GM12878 (cell line): ENCODE results near the gene EML5.

Experiments
- CTCF ChIP-seq, 3 experiments: IDR thresholded peaks in 2 of 3; conservative IDR thresholded peaks in 1 of 3; 2 replicates each; pipeline ENCODE4 v1.5.1; 2011; ENCODE audit warnings: low read depth in 3 of 3, low read length in 3 of 3, mild to moderate bottlenecking in 3 of 3, control low read depth in 2 of 3, moderate library complexity in 2 of 3, inconsistent platforms in 1 of 3, mixed read lengths in 1 of 3; ENCODE audit not compliant: control insufficient read depth in 2 of 3, insufficient read depth in 1 of 3; ENCODE audit errors: extremely low read depth in 1 of 3
- EP300 ChIP-seq, 2 experiments: fragments of 150-350 bp in 1 of 2; IDR thresholded peaks; 2 replicates each; pipeline ENCODE4 v1.6.1; 2011 to 2012; ENCODE audit warnings: low read depth in 2 of 2, low read length in 2 of 2, borderline replicate concordance in 1 of 2, improper control_type of control experiment in 1 of 2, inconsistent platforms in 1 of 2; ENCODE audit not compliant: control insufficient read depth in 1 of 2
- FOXK2 ChIP-seq: fragments of 450-650 bp; IDR thresholded peaks from 2 replicates; pipeline ENCODE4 v1.6.1; 2017; ENCODE audit warnings: mild to moderate bottlenecking, moderate library complexity
- GABPA ChIP-seq: IDR thresholded peaks from 2 replicates; pipeline ENCODE4 v1.6.1; 2014; ENCODE audit warnings: antibody characterized with exemption, low read depth, mild to moderate bottlenecking, inconsistent platforms
- POLR2A ChIP-seq: IDR thresholded peaks from 2 replicates; pipeline ENCODE4 v1.6.1; 2011; ENCODE audit warnings: low read depth, mild to moderate bottlenecking, low read length
- RAD21 ChIP-seq: IDR thresholded peaks from 2 replicates; pipeline ENCODE4 v1.6.1; 2011; ENCODE audit warnings: mild to moderate bottlenecking, low read depth, low read length, moderate library complexity; ENCODE audit not compliant: insufficient read depth
- REST ChIP-seq: IDR thresholded peaks from 2 replicates; pipeline ENCODE4 v1.6.1; 2012; ENCODE audit warnings: mild to moderate bottlenecking, low read depth, low read length
- SIX5 ChIP-seq: IDR thresholded peaks from 2 replicates; pipeline ENCODE4 v1.6.1; 2011; ENCODE audit warnings: mild to moderate bottlenecking, low read depth, low read length, moderate library complexity; ENCODE audit not compliant: severe bottlenecking
- ZNF274 ChIP-seq: IDR thresholded peaks from one replicate; pipeline ENCODE4 v1.8.0; 2011; ENCODE audit not compliant: insufficient read length, insufficient read depth
- ZZZ3 ChIP-seq: IDR thresholded peaks from 2 replicates; pipeline ENCODE4 v1.6.1; 2011; ENCODE audit warnings: low read depth; ENCODE audit not compliant: control insufficient read depth, insufficient read length

- TF ChIP-seq CTCF (IDR thresholded peaks at IDR 0.05 in 2 of 3, conservative IDR thresholded peaks at IDR 0.05 in 1 of 3; ENCODE audit: control insufficient read depth in 2 of 3, extremely low read depth in 1 of 3, insufficient read depth in 1 of 3, low read depth in 3 of 3, low read length in 3 of 3) = no peak
- TF ChIP-seq ZZZ3 = no peak
- TF ChIP-seq POLR2A = no peak
- no peak for TF ChIP-seq ZNF274
- TF ChIP-seq GABPA = no peak
- no peak for TF ChIP-seq SIX5
- TF ChIP-seq FOXK2 = no peak
- TF ChIP-seq REST = no peak
- no peak for TF ChIP-seq RAD21
- TF ChIP-seq EP300 (IDR thresholded peaks at IDR 0.05; ENCODE audit: borderline replicate concordance in 1 of 2, control insufficient read depth in 1 of 2, low read depth in 2 of 2, low read length in 2 of 2) = no peak
Observed at GRCh38 chr14:88753873-88754272, 38.9 kb downstream of the EML5 start.
